Measurements from ENCODE around the gene CLSTN2.

- TF ChIP-seq POLR2A (IDR thresholded peaks at IDR 0.05): no peak
- no peak for TF ChIP-seq CTCF (IDR thresholded peaks at IDR 0.05)
Measured at GRCh38 chr3:140147965-140148490, 213.0 kb downstream of the CLSTN2 start.
